GM20431 (cell line): ENCODE measurements around the gene PDCL3.

Experiments used
- in situ Hi-C: fragments of 300-500 bp; cut with MseI, MboI; formaldehyde crosslinking; loops from one replicate; pipeline ENCODE4 v1.15.0; 2020; ENCODE audit warnings: low sequenced_read_pairs; ENCODE audit not compliant: unreplicated experiment

PDCL3 gene

DNA sequence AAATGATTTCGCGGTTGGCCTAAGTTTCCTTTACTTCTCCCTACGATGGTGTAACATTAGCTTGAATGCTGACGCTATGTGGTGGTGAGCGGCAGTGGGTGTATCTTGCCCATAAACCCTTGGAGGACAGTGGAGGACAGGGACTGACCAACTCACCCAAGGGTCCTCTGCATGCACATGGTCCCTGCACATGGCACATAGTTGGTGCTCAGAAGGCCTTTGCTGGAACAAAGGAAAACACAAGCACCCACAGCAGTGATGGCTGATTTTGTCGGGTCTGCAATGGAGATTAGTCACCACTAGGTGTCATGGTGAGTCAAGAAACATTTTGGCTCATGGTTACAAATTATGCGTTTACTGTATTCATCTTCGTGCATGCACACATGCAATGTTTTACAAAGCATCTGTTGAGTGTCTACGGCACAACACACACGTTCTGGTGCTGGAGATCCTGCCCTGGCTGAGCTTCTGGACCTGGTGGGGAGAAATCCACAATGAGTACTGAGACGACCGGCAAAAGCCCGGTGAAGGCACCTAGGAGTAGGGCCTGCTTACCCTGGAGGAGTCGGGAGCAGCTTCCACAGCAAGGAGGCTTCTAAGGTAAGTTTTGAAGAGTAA, 44.0 kb downstream of the PDCL3 start:
- in situ Hi-C loops, result loop anchor here (10.0 kb wide), 1 partner anchor 378 kb away; no protein-coding TSS in a partner anchor

DNA sequence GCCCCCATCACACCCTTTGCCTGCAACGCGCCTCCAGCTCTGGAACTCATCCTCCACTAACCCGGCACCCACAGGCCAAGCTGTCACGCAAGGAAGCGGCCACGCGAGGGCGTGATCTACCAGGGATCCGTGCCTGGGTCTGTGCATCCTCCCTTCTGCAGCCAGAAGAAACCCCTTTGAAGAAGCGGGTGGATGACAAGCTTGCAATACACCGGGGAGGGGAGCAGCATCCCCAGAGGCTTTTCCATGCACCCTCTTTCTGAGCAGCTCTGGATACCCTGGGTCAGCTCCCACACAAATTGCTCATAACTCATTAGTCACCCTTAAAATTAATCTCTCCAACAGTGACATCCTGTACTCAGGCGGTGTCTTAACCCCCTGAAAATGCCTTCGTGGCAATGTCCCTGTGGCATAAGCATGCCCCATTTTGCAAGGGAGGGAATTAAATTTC, 47.6 kb downstream of the PDCL3 start:
- in situ Hi-C loops, result no loop called here

DNA sequence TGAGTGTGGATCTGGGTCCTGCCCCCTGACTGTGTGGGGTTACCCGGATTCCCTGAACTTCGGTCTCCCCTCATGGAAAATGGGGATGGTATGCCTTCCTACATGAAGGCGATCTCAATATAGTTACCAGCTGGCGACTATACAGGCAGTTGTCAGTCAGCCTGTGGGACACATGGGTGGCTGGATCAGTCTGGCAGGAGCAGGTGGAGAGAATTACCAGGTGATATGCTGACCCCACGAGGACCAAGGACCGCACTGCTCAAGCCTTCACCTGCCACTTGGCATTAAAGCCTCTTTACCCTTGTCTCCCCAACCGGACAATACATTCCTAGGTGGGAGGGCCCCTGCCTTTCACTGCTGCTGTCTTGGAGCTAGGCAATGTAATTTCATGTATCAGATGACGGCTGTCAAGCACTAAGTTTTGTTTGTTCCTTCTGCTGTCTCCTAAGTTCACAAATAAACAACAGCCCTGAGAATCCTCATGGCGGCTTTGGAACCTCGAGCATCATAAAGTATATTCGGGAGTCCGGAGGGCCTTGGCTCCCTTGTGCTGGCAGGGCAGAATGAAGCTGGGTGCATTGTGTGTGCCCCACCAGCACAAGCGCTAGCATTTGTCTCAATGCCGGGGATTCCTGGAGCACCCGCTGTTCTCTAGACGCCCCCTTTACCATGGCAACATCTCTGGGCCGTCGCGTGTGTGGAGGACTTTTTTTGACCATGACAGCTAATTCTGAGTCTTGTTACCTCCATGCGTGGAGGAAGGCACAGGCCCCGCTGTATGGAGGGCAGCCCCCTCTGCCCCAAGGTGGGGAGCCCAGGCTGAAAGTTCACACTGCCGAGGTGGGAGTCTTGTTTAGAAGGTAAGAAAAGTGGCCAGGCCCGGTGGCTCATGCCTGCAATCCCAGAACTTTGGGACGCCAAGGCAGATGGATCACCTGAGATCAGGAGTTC, 48.6 kb downstream of the PDCL3 start:
- in situ Hi-C loops, result no loop called here

DNA sequence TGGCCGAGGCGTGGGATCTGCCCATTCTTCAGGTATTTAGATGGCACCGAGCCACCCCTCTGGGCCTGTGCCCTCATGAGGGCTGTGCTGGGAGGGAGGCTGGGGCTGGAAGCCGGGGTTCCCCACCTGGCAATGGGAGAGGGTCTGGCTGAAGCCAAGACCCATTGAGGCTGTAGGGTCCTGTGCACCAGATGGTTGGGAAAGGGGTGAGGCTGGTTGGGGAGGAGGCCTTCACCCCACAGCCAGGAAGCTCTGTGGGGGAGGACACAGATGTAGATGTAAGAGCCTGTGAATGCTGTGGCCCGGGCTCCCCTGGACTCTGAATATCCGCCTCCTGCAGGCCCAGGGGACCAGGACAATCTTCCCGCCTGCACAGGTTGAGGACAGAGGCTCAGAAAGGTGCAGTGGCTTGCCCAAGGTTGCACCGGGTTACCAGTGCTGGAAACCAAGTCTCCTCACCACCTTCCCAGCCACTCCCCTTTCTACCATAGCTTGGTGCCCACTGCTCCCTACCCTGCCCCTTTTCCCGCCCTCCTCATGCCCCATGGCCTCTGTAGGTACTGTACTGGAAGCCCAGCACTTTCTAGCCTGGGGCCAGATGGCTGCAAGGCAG, 49.7 kb downstream of the PDCL3 start:
- in situ Hi-C loops, result no loop called here

DNA sequence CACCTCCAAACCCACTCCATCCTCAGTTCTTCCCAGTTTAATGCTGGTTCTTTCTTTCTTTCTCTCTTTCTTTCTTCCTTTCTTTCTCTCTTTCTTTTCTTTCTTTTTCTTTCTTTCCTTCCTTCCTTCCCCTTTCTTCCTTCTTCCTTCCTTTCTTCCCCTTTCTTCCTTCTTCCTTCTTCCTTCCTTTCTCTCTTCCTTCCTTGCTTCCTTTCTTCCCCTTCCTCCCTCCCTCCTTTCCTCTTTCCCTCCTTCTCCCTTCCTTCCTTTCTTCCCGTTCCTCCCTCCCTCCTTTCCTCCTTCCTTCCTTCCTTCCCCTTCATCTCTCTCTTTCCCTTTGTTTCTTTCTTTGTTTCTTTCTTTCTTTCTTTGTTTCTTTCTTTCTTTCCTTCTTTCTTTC, 50.9 kb downstream of the PDCL3 start:
- in situ Hi-C loops, result no loop called here

DNA sequence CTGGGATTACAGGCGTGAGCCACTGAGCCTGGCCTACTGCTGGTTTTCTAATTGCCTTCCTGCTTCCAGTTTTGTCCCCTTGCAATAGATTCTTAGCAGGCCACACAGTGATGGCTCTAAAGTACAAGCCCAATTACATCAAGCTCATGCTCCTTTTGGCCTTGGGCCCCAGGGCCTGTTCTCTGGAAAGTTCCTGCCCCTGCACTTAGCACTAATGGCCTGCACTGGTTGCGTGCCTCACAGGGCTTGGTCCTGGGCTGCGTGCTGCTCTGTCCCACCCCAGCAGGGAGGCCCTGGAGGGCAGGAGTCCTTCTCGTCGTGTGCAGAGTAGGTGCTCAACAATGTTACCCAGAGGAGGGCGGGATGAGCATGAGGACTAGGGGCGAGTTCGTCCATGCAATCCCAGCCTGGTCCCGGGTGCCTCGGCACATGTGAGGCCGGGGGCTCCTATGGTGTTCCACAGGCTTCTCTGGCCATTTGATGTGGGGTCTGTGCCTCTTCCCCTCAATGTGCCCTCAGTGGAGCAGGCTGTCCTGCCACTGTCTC, 51.7 kb downstream of the PDCL3 start:
- in situ Hi-C loops, result no loop called here

DNA sequence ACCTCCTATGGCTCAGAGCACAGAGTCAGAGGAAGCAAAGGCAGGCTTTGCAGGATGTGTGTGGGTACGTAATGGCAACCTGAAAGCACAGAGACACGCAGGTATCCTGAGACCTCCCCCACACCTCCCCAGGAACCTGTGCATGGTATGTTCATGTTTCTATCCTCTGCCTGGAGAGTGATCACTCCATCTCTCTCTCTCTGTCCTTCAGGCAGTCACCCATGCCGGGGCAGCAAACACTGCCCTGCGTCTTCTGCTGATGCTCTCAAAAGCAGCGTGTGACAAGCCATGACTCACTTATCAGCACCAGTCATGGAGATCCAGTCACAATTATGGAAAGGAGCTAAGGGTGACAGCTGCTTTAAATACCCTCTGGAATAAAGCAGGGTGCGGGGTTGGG, 52.7 kb downstream of the PDCL3 start:
- in situ Hi-C loops, result no loop called here

DNA sequence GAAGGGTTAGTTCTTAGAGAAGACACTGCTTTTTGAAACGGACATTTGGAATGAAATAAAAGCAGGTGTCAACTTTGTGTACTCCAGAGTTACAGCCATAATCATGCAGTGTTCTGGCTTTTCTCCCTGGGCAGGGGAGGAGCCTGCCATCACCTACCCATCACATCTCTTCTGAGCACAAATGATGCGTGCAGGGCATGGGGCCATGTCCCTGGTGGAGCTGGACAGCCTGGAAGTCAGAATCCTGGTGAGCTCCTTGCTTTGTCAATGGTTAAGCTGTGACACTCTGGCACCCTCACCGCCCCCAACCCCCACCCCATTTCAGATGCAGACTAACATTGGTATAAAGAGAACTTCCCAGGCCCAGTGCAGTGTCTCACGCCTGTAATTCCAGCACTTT, 53.1 kb downstream of the PDCL3 start:
- in situ Hi-C loops, result no loop called here

DNA sequence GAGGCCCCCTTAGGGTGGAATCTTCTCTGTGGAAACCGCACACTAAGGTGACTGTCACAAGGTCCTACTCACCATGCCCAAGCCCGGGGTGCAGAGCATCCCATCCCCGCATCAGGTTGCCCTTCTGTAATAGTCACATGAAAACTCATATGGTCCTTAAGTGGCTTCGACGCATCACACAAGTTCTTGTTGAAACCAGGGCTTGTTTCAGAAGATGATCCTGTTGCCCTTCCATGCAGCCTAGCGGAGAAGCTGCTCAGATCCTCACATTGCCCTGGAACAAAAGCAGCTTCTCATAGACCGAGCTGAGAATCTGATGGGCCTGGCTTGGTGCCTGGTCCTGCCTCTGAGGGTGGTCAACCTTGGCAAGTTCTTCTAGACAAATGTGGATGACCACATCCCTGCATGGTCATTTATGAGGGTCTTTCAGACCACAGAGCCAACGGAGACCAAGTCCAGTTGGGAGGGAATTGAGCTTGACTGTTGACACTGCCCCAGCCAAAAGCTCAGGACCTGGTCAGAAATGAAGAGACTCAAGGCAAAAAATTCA, 54.1 kb downstream of the PDCL3 start:
- in situ Hi-C loops, result no loop called here

DNA sequence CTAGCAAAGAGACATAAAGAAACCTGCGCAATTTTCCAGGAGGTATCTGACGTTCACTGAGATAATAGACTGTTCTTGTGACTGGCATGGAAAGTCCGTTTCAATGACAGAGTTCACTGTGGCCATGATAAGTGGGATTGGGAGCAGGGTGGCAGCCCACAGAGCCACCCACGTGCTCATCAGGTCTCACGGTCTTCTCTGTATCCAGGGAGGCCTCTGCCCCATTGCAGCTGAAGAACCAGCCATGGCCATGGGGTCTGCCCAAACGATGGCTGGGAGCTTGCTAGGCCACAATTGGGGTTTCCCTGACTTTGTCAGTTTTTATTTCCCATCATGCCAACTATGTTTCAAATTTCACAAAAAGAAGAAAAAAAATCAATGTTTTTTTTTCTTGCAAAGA, 57.2 kb downstream of the PDCL3 start:
- in situ Hi-C loops, result no loop called here

DNA sequence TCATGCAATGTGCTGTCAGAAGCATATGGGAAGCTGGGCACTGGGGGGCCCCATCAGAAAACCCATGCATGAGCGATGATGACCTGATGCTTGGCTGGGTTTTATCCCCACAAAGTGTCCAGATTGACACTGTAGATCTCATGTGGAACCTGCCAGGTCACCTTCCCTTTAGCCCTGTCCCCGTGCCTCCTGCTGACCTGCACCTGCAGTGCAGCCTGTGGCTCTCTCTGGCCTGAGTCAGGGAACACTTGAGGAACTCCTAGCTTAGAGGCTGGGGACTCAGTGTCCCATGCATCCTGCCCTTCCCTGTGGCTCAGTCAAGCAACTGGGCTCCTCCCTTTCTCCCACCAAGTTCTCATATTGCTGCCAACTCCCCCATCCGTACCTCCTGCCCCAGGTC, 57.7 kb downstream of the PDCL3 start:
- in situ Hi-C loops, result no loop called here

DNA sequence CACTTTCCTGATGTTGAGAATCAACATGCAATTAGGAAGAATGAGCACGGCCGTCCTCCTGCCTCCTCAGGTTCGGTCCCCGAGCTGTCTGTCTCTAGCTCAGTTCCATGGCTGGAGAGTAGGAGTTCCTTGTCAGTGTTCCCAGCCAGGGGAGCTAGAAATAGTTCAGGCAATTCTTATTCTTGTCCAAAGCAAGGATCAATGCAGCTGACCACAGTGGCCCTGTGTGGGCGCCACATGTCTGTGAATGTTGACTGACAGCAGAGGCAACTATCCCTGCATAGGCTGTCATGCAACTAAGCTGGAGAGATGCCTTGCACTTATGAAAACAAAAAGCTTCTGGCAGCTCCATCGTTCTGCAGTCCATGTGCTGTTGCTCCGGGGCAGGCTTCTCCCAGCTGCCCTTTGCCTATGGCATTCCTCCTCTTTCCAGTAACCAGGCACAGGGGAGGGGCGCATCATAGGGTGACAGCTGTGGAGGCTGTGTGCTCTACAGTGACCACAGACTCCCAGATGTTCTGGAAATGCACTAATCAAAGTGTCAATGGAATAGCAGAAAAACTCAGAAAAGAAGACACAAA, 58.7 kb downstream of the PDCL3 start:
- in situ Hi-C loops, result no loop called here

DNA sequence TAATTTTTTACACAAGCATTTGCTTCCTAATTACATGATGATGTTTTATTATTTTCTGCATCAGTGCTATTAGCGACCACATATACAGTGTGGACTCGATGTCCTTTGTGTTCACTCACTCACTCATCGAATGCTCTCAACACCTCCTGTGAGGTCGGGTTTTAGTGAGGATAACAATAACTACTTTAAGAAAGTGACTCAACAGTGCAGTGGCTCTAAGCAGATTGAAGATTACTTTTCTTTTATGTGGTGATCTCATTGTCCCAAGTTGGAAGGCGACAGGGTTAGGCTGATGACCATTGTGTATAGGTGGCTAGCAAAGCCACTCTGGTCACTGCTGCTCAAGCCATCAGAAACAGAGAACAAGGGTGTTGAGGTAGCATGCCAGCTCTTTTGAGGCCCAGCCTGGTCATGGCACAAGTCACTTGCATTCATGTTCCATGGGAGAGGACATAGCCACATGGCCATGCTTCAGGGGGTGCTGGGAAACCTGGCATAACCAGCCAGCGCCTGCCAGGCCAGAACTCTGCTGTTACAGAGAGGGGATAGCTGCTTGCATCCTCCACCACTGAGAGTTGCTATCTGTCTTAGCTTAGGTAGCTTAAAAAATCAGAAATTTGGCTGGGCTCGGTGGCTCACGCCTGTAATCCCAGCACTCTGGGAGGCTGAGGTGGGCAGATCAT, 60.4 kb downstream of the PDCL3 start:
- in situ Hi-C loops, result no loop called here

DNA sequence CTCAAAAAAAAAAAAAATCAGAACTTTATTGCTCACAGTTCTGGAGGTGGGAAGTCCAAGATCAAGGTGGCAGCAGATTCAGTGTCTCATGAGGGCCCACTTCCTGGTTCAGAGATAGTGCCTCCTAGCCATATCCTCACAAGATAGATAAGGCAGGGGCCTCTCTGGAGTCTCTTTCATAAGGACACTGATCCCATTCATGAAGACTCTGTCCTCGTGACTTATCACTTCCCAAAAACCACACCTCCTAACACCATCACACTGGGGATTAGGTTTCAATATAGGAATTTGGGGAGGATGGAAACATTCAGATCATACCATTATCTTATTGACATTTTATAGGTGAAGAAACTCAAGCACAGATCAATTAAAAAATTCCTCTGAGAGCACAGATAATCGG, 61.1 kb downstream of the PDCL3 start:
- in situ Hi-C loops, result no loop called here

DNA sequence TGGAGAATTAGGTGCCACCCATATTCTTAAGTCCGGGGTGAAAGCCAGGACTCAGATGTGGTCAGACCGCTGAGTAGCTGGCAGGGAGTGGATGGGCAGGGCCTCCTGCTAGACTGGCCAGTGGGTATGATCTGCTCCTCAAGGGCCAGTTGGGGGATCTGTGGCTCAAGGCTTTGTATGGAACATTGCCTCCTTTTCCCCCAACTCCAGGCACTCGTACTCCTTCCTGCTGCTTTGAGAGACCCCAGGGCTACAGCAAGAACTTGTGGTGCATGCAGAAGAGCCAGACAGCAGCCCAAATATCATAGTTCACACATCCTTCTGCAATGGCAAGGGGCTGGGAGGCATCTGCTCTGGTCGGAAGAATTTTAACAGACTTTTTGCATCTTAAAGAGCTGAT, 61.7 kb downstream of the PDCL3 start:
- in situ Hi-C loops, result no loop called here

DNA sequence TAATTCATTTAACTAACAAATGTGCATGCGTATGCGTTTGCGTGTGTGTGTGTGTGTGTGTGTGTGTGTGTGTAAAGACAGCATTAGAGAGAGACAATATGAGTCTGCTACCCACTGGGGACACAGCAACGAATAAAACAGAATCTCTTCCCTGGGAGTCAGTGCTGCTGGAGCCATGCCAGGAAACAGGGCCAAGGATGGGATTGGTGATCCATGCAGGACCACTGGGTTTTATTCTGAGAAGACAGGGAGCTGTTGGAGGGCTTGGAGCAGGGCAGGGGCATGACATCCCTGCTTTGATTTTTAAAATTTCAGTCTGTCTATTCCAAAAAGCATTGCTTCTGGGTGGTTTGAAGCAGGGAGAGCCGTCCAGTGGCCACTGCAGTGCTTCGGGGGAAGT, 62.9 kb downstream of the PDCL3 start:
- in situ Hi-C loops, result no loop called here
